ENCODE data around the gene CFLAR. TPM values are rescaled to one million over a fixed set of nuclear protein-coding genes. Genes with fewer than 3 reads are reported as not detected.
A peak's percentile ranks its signal among the peaks of the same experiment; 100 is the strongest.

CFLAR gene
- total RNA-seq (2016; rRNA removed; fragmentation: Illumina TruSeq; extraction: Trizol): 92.1 and 109 TPM in 2 replicates
- total RNA-seq (2016; cell fraction: cytosol; rRNA removed; fragmentation: Illumina TruSeq; extraction: Trizol; ENCODE audit: low read depth): 30.7 and 32.1 TPM in 2 replicates
- 93.7 and 102 TPM in 2 replicates for total RNA-seq (2016; cell fraction: insoluble cytoplasmic fraction; rRNA removed; fragmentation: Illumina TruSeq; extraction: Trizol)
- 40.1 and 45.4 TPM in 2 replicates for total RNA-seq (2016; cell fraction: membrane; rRNA removed; fragmentation: Illumina TruSeq; extraction: Trizol)
- 117 and 122 TPM in 2 replicates for total RNA-seq (2016; cell fraction: nucleus; rRNA removed; fragmentation: Illumina TruSeq; extraction: Trizol)
- 37.3 and 43.8 TPM in 2 replicates for polyA plus RNA-seq (2011; rRNA removed)
- polyA plus RNA-seq (2011; cell fraction: cytosol; rRNA removed): 20.7 and 26.9 TPM in 2 replicates
- 67.5 and 77.8 TPM in 2 replicates for polyA plus RNA-seq (2011; cell fraction: nucleus; rRNA removed)
- 46.4 and 55.2 TPM in 2 replicates for polyA plus RNA-seq (2012)
- polyA plus RNA-seq (2016; cell fraction: cytosol; fragmentation: Illumina TruSeq; extraction: Trizol; ENCODE audit: low read depth): 12.3 and 18.6 TPM in 2 replicates
- 85.8 and 89.0 TPM in 2 replicates for polyA plus RNA-seq (2016; cell fraction: insoluble cytoplasmic fraction; fragmentation: Illumina TruSeq; extraction: Trizol; ENCODE audit: low read depth)
- polyA plus RNA-seq (2016; cell fraction: membrane; fragmentation: Illumina TruSeq; extraction: Trizol; ENCODE audit: low read depth): 27.6 and 32.5 TPM in 2 replicates
- polyA plus RNA-seq (2016; cell fraction: nucleus; fragmentation: Illumina TruSeq; extraction: Trizol; ENCODE audit: insufficient read depth, low read depth): 97.6 and 113 TPM in 2 replicates
- 26.0 and 106 TPM in 2 replicates for polyA minus RNA-seq (2011; rRNA and poly(A)+ RNA removed; ENCODE audit: low replicate concordance)
- polyA minus RNA-seq (2011; cell fraction: cytosol; rRNA and poly(A)+ RNA removed): 21.5 and 23.9 TPM in 2 replicates
- polyA minus RNA-seq (2011; cell fraction: nucleus; rRNA and poly(A)+ RNA removed): 213 and 290 TPM in 2 replicates
- percentile 94 among the genes with signal in this experiment for Bru-seq, nascent RNA
- BruChase-seq, experiment 1, labeled RNA remaining after a 6-hour chase: percentile 94 among the genes with signal in this experiment
- BruChase-seq, experiment 2, labeled RNA remaining after a 2-hour chase: percentile 95 among the genes with signal in this experiment
- long read RNA-seq, experiment 1, full-length matches to known transcripts: 40 of 59 reads
- long read RNA-seq, experiment 1, partial matches to known transcripts: 6 of 59 reads
- long read RNA-seq, experiment 1, other reads (novel, unspliced or antisense): 13 of 59 reads
- long read RNA-seq, experiment 2, full-length matches to known transcripts: 40 of 82 reads
- long read RNA-seq, experiment 2, partial matches to known transcripts: 3 of 82 reads
- long read RNA-seq, experiment 2, other reads (novel, unspliced or antisense): 39 of 82 reads

- Histone ChIP-seq H3K9ac (ENCODE audit: insufficient read depth, low read depth, low read length) (peak within 1 kb of the TSS; percentile 94), H3K9me3 (ENCODE audit: low read length) (no peaks in the 10 kb centered on the region), H3K4me3 (replicated peaks in 1 of 3; ENCODE audit: insufficient read depth in 1 of 3, low read depth in 2 of 3, low read length in 3 of 3) (peak within 1 kb of the TSS; percentile 86 to 90 (median 86)), H3K36me3 (replicated peaks in 1 of 2; ENCODE audit: control insufficient read depth in 1 of 2, insufficient read depth in 2 of 2, low read length in 2 of 2) (no peaks in the 10 kb centered on the region), H3K79me2 (ENCODE audit: insufficient read depth, low read length) (peaks cover 45% of the 10 kb centered on the region), H3K4me2 (ENCODE audit: low read depth, low read length) (peak within 1 kb of the TSS; percentile 97), H3K27me3 (ENCODE audit: control insufficient read depth in 1 of 2, insufficient read depth in 2 of 2, low read length in 2 of 2) (no peaks in the 10 kb centered on the region; a peak in 2 of 5 replicates), H4K20me1 (ENCODE audit: insufficient read depth, low read length) (peaks cover 5% of the 10 kb centered on the region), H3K27ac (ENCODE audit: extremely low read length, insufficient read depth, low read length) (peak within 1 kb of the TSS; percentile 91), H2AFZ (ENCODE audit: low read length) (peak within 1 kb of the TSS; percentile 31), H3K4me1 (ENCODE audit: insufficient read depth, low read length) (peaks cover 61% of the 10 kb centered on the region)
- peak; percentile 94 for DNase-seq (ENCODE audit: low spot score)
- ATAC-seq: peak; percentile 84
- intact Hi-C loops (cut with micrococcal nuclease; ENCODE audit: unreplicated experiment): loop anchor here (1.0 to 5.0 kb wide), 4 partner anchors 44 to 229 kb away; partner anchors contain the start of genes NDUFB3, NIF3L1 and PPIL3
- in situ Hi-C loops (cut with HindIII; ENCODE audit: extremely low pct_ligation_motif_present, low pct_unique_long_range_greater_than_20kb): loop anchor here (5.0 kb wide), 1 partner anchor 44 kb away; the partner anchor contains the start of genes HYCC2 and NDUFB3
- ChIA-PET POLR2A (interaction anchor here (0.6 to 5.8 kb wide), 28 partner anchors 9 to 1260 kb away, joined by 3 to 75 read pairs (median 7); partner anchors contain the start of genes CASP10, CLK1, HYCC2 and NDUFB3), CTCF (ENCODE audit: low intra/inter-chr PET ratio, low total read pairs) (no interaction called here)
- no TSS peak for BruUV-seq (replicated peaks)
- FAIRE-seq: peak; percentile 18
- 2% methylated on average over 46 of the region's 75 CpGs for WGBS (ENCODE audit: low lambda C conversion rate)
- peak; percentile 91 for TF ChIP-seq EED (CRISPR knock-in tag; IDR thresholded peaks at IDR 0.05)
- no peak; the same call in 1 of the 2 replicates for TF ChIP-seq BHLHE40 (IDR thresholded peaks at IDR 0.05; ENCODE audit: low read length)
- TF ChIP-seq CHD4 (IDR thresholded peaks at IDR 0.05; ENCODE audit: borderline replicate concordance, low read length): no peak
- TF ChIP-seq ZNF607 (CRISPR knock-in tag; IDR thresholded peaks at IDR 0.05; ENCODE audit: borderline replicate concordance): peak; percentile 92
- peak; percentile 89 for TF ChIP-seq ZNF264 (CRISPR knock-in tag; IDR thresholded peaks at IDR 0.05)
- TF ChIP-seq SRY (CRISPR knock-in tag; IDR thresholded peaks at IDR 0.05): 0 out of 2 replicates have a peak, but pooled peaks have one; percentile 20
- TF ChIP-seq ZNF567 (CRISPR knock-in tag; IDR thresholded peaks at IDR 0.05; ENCODE audit: borderline replicate concordance): peak; percentile 87
- TF ChIP-seq FOSL1 (CRISPR knock-in tag; IDR thresholded peaks at IDR 0.05; ENCODE audit: borderline replicate concordance): 0 out of 2 replicates have a peak, but pooled peaks have one; percentile 43
- 0 out of 2 replicates have a peak, but pooled peaks have one; percentile 31 for TF ChIP-seq ATF6 (CRISPR knock-in tag; conservative IDR thresholded peaks at IDR 0.05)
- peak; percentile 86 for TF ChIP-seq ETS1 (CRISPR knock-in tag; IDR thresholded peaks at IDR 0.05)
- no peak; the same call in 1 of the 2 replicates for TF ChIP-seq NFIC (IDR thresholded peaks at IDR 0.05; ENCODE audit: low read length)
- TF ChIP-seq SALL2 (CRISPR knock-in tag; IDR thresholded peaks at IDR 0.05): peak; percentile 68; the same call in 1 of the 2 replicates
- TF ChIP-seq MED8 (CRISPR knock-in tag; IDR thresholded peaks at IDR 0.05; ENCODE audit: insufficient replicate concordance): peak; percentile 86
These were observed at the start of gene CFLAR for GRCh38 chr2:201116115-201116958. TSS of gene CFLAR (plus strand) at chr2:201116164. CDS start at chr2:201129866, 13,702 bp downstream.
